ENCODE measurements around the gene CDK5RAP1. TPM values are rescaled to one million over a fixed set of nuclear protein-coding genes. Genes with fewer than 3 reads are reported as not detected.
"Not testable (repeated sequence)": the region's sequence is repeated elsewhere in the genome, so short reads cannot be mapped to it uniquely, and the experiment has no call there.

CDK5RAP1 gene
- total and polyA plus RNA-seq, 12 donors, result 11.3 to 134 (median 24.3) TPM

DNA sequence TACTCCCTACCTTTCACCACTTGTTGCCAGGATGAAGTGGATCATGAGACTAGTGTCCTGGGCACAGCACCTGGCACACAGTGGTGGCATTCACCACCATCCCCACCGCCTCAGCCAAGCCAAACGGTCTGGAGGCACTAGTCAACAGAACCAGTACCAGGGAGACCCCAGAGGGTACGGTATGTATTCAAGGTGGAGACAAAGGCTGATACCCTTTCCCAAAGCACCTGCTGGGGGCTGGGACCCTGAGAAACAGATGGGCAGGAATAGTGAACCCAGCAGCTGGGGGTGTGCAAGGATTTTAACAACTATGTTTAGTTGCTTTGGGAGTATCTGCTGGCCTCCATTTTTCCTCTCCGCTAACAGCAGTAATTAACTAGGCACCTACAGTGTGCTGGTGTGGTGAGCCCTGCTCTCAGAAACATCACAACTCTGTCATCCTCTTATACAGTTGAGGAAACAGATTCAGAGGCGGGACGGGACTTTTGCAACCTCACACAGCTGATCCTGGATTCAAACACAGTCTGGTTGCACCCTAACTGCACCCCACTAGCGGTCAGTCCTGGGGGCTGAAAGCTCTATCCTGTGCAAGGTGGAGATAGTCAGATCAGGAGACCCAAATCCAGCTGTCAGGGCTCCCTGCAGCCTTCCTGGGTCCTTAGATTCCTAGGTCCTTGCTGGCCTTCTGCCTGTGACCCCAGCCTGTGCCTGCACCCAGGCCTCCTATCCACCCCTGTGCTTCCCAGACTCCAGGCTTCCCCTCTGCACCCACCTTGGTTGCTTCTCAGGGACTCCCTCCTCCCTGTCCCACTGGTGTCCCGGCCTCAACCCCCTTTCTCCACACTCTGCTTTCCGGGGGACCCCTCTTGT lies 41.1 kb upstream of the CDK5RAP1 start:
- whole genome bisulfite sequencing, 4 donors, result 66 to 80% (median 72%) methylated on average over 7 to 9 of the region's 9 CpGs
- H3K4me3 ChIP-seq, result peak overlapping the region in 2 of 4 donors; percentile 56 to 92
- peak overlapping the region in 3 of 5 donors; percentile 12 to 86 (median 71) for H3K27ac ChIP-seq
- DNase-seq, result peak in 2 of 7 donors; percentile 38 to 39
- TF ChIP-seq CTCF (IDR thresholded peaks at IDR 0.05) (no peak), POLR2A (IDR thresholded peaks at IDR 0.05) (no peak)
- no peaks in the 10 kb centered on the region for H3K9me3 ChIP-seq (replicated peaks in 1 of 3)
- peaks cover 4 to 17% of the 10 kb centered on the region in 2 donors for H3K4me1 ChIP-seq (replicated peaks in 1 of 2)
- intact Hi-C loops (cut with DNase I), result no loop called here
- no peaks in the 10 kb centered on the region for H3K36me3 ChIP-seq (replicated peaks in 1 of 2)
- no peaks in the 10 kb centered on the region for H3K27me3 ChIP-seq

GRCh38 chr20:33441142-33441955 lies 40.0 kb upstream of the CDK5RAP1 start:
- DNase-seq, result peak; percentile 32 to 73 (median 70)
- no peaks in the 10 kb centered on the region for H3K27me3 ChIP-seq
- WGBS, 4 donors, result 36 to 60% (median 50%) methylated on average over 3 to 7 of the region's 7 CpGs
- no peaks in the 10 kb centered on the region for H3K9me3 ChIP-seq (replicated peaks in 1 of 3)
- peak overlapping the region in 1 of 5 donors; percentile 5 for H3K27ac ChIP-seq
- H3K4me1 ChIP-seq (replicated peaks in 1 of 2), result peaks cover 4 to 17% of the 10 kb centered on the region in 2 donors
- intact Hi-C loops (cut with DNase I), result no loop called here
- no peak overlapping the region for H3K4me3 ChIP-seq
- TF ChIP-seq POLR2A (IDR thresholded peaks at IDR 0.05) (no peak), CTCF (IDR thresholded peaks at IDR 0.05) (no peak)
- no peaks in the 10 kb centered on the region for H3K36me3 ChIP-seq (replicated peaks in 1 of 2)

DNA sequence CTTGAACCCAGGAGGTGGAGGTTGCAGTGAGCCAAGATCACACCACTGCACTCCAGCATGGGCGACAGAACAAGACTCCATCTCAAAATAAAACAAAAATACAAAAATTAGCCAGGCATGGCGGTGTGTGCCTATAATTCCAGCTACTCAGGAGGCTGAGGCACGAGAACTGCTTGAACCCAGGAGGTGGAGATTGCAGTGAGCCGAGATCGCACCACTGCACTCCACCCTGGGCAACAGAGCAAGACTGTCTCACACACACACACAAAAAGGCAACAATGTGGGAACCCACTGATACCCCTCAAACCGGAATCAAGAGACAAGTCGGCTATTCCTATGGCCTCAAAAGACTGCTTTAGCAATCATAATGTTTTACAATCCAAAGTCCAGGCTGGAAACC lies 39.2 kb upstream of the CDK5RAP1 start:
- H3K4me3 ChIP-seq; intact Hi-C loops (cut with DNase I); DNase-seq; H3K27me3 ChIP-seq; H3K9me3 ChIP-seq (replicated peaks in 1 of 3); H3K27ac ChIP-seq; H3K36me3 ChIP-seq (replicated peaks in 1 of 2): not testable (repeated sequence)
- peaks cover 4 to 17% of the 10 kb centered on the region in 2 donors for H3K4me1 ChIP-seq (replicated peaks in 1 of 2)
- 90 to 97% (median 96%) methylated on average over 7 of the region's 7 CpGs for WGBS, 4 donors

- H3K27ac ChIP-seq, result no peak overlapping the region
- 90 to 100% (median 95%) methylated on average over 2 of the region's 2 CpGs for WGBS, 4 donors
- peaks cover 10 to 13% of the 10 kb centered on the region in 2 donors for H3K4me1 ChIP-seq (replicated peaks in 1 of 2)
These were observed 37.2 kb upstream of the CDK5RAP1 start for GRCh38 chr20:33438481-33438880.

More at GRCh38 chr20:33438481-33438880, 37.2 kb upstream of the CDK5RAP1 start:
- no peak for TF ChIP-seq CTCF (IDR thresholded peaks at IDR 0.05)
- no peak for TF ChIP-seq POLR2A (IDR thresholded peaks at IDR 0.05)
- DNase-seq, result no peak
- intact Hi-C loops (cut with DNase I), result no loop called here
- Histone ChIP-seq H3K4me3 (no peak overlapping the region), H3K9me3 (replicated peaks in 1 of 3) (no peaks in the 10 kb centered on the region), H3K36me3 (replicated peaks in 1 of 2) (no peaks in the 10 kb centered on the region), H3K27me3 (no peaks in the 10 kb centered on the region)

Data from adrenal gland (tissue), 12 donors.